Measurements from ENCODE around the gene RPS19. TPM values are rescaled to one million over a fixed set of nuclear protein-coding genes. Genes with fewer than 3 reads are reported as not detected.

The RPS19 gene
- total RNA-seq, 1 donor from 2014 or later: 1,837 TPM

- Mint-ChIP-seq H3K27me3 (ENCODE audit: unreplicated experiment) (no peaks in the 10 kb centered on the region), H3K36me3 (ENCODE audit: unreplicated experiment) (peaks cover 43% of the 10 kb centered on the region), H3K4me1 (ENCODE audit: unreplicated experiment) (no peaks in the 10 kb centered on the region), H3K4me3 (ENCODE audit: unreplicated experiment) (no peak overlapping the region), H3K9me3 (ENCODE audit: unreplicated experiment) (no peaks in the 10 kb centered on the region), H3K27ac (ENCODE audit: unreplicated experiment) (no peak overlapping the region)
- no peak for DNase-seq (ENCODE audit: extremely low spot score, unreplicated experiment)
- TF ChIP-seq, protein P1, sequence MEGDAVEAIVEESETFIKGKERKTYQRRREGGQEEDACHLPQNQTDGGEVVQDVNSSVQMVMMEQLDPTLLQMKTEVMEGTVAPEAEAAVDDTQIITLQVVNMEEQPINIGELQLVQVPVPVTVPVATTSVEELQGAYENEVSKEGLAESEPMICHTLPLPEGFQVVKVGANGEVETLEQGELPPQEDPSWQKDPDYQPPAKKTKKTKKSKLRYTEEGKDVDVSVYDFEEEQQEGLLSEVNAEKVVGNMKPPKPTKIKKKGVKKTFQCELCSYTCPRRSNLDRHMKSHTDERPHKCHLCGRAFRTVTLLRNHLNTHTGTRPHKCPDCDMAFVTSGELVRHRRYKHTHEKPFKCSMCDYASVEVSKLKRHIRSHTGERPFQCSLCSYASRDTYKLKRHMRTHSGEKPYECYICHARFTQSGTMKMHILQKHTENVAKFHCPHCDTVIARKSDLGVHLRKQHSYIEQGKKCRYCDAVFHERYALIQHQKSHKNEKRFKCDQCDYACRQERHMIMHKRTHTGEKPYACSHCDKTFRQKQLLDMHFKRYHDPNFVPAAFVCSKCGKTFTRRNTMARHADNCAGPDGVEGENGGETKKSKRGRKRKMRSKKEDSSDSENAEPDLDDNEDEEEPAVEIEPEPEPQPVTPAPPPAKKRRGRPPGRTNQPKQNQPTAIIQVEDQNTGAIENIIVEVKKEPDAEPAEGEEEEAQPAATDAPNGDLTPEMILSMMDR (IDR thresholded peaks at IDR 0.05): no peak
Measured at GRCh38 chr19:41901707-41902360, 41.8 kb downstream of the RPS19 start.

- H3K27me3 Mint-ChIP-seq (ENCODE audit: unreplicated experiment): no peaks in the 10 kb centered on the region
- DNase-seq (ENCODE audit: extremely low spot score, unreplicated experiment): no peak
- no peaks in the 10 kb centered on the region for H3K9me3 Mint-ChIP-seq (ENCODE audit: unreplicated experiment)
- H3K27ac Mint-ChIP-seq (ENCODE audit: unreplicated experiment): no peak overlapping the region
- no peak overlapping the region for H3K4me3 Mint-ChIP-seq (ENCODE audit: unreplicated experiment)
- peaks cover 46% of the 10 kb centered on the region for H3K36me3 Mint-ChIP-seq (ENCODE audit: unreplicated experiment)
- H3K4me1 Mint-ChIP-seq (ENCODE audit: unreplicated experiment): no peaks in the 10 kb centered on the region
- TF ChIP-seq, protein P1 (IDR thresholded peaks at IDR 0.05): no peak
Measured at GRCh38 chr19:41902594-41902993, 42.5 kb downstream of the RPS19 start.

DNA sequence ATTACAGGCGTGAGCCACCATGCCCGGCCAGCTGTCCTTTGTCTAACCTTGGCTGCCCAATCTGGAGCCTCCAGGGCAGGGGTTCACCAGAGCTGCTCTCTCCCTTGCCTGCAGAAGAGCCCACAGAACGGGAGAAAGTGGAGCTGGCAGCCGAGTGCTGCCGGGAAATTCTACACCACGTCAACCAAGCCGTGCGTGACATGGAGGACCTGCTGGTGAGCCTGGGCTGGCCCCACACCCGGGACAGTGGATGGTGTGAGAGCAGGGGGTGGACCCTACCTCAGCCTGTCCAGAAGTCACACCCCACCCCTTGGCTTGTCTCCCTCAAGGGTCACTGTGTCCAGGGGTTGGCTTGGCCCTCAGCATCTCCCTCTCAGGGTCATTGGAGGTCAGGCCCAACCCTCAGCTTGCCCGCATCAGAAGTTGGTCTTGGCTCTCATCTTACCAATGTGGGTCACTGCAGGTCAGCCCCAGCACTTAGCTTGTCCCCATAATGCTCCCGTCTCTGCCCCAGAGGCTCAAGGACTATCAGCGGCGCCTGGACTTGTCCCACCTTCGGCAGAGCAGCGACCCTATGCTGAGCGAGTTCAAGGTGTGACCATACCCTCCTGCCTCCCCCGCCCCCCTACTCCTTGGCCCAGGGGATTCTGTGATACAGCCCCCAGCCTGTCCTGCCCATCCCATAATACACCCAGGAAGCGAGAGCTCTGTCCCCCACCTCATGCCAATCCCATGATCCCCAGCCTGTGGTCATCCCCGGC lies 43.3 kb downstream of the RPS19 start:
- TF ChIP-seq, protein P1 (IDR thresholded peaks at IDR 0.05): no peak
- H3K4me3 Mint-ChIP-seq (ENCODE audit: unreplicated experiment): no peak overlapping the region

DNA sequence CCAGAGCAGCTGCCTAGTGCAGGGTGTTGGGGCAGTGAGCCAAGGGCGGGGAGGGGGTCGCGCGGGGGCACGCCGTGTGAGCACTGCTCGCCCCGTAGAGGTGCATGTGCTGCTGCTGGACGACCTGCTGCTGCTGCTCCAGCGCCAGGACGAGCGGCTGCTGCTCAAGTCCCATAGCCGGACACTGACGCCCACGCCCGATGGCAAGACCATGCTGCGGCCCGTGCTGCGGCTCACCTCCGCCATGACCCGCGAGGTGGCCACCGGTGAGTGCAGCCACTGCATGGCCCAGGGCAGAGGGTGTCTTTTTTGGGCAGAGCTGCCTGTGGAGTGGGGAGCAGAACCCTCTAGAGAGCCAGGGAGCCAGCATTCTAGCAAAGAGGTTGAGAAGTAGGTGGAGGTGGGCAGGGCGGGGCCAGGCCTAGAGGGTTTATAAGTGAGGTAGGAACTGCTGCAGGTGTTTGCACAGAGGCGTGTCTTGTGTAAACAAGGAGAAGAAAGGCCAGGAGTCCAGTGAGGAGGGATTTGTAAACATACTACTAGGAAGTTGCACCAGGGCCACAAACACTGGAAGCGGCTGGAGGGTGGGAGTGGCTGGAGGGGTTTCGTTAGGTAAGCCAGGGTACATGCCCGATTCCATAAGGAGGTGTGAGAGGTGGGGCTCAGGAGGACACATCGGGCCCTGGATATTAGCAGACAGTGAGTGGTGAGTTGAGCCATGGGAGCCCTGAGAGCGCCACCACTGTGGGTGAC lies 44.2 kb downstream of the RPS19 start:
- H3K4me1 Mint-ChIP-seq (ENCODE audit: unreplicated experiment): no peaks in the 10 kb centered on the region
- no peak overlapping the region for H3K4me3 Mint-ChIP-seq (ENCODE audit: unreplicated experiment)
- no peak overlapping the region for H3K27ac Mint-ChIP-seq (ENCODE audit: unreplicated experiment)
- TF ChIP-seq, protein P1 (IDR thresholded peaks at IDR 0.05): no peak
- DNase-seq (ENCODE audit: extremely low spot score, unreplicated experiment): no peak
- H3K36me3 Mint-ChIP-seq (ENCODE audit: unreplicated experiment): peaks cover 38% of the 10 kb centered on the region
- H3K27me3 Mint-ChIP-seq (ENCODE audit: unreplicated experiment): no peaks in the 10 kb centered on the region
- no peaks in the 10 kb centered on the region for H3K9me3 Mint-ChIP-seq (ENCODE audit: unreplicated experiment)

More for the DNA sequence above, 43.3 kb downstream of the RPS19 start:
- Mint-ChIP-seq H3K4me1 (ENCODE audit: unreplicated experiment) (no peaks in the 10 kb centered on the region), H3K27ac (ENCODE audit: unreplicated experiment) (no peak overlapping the region), H3K27me3 (ENCODE audit: unreplicated experiment) (no peaks in the 10 kb centered on the region), H3K36me3 (ENCODE audit: unreplicated experiment) (peaks cover 44% of the 10 kb centered on the region), H3K9me3 (ENCODE audit: unreplicated experiment) (no peaks in the 10 kb centered on the region)
- no peak for DNase-seq (ENCODE audit: extremely low spot score, unreplicated experiment)
